IMR-90 (cell line): ENCODE measurements around the gene TIGIT. TPM values are rescaled to one million over a fixed set of nuclear protein-coding genes. Genes with fewer than 3 reads are reported as not detected.

Experiments
- ATAC-seq: fragments of 200-7000 bp; cut with Tn5 transposase; 2 replicates; pipeline ENCODE4 v1.9.1; 2020; ENCODE audit warnings: low read depth, mild to moderate bottlenecking, moderate library complexity
- BruUV-seq: library from RNA; stranded (reverse); fragments of 400-500 nt; replicated peaks from 2 replicates; lab custom pipeline; 2021; lab: Mats Ljungman, UMichigan
- CTCF ChIA-PET: fragments of 300-600 bp; formaldehyde crosslinking; extraction: SDS; loops from one replicate; lab custom pipeline; 2021; ENCODE audit warnings: antibody characterized with exemption; lab: Yijun Ruan, JAX
- POLR2A ChIA-PET: fragments of 300-600 bp; sonication (Branson Sonifier 250); formaldehyde crosslinking; loops from one replicate; lab custom pipeline; 2022; ENCODE audit warnings: antibody characterized with exemption; ENCODE audit not compliant: unreplicated experiment; lab: Charles Lee
- DNase-seq: peaks from one replicate; pipeline ENCODE4 v3.0.0; 2013
- H2AFZ ChIP-seq: replicated peaks from 2 replicates; pipeline ENCODE3; 2013; ENCODE audit warnings: low read length, mild to moderate bottlenecking; ENCODE audit not compliant: poor library complexity
- H2AK5ac ChIP-seq: 2 replicates; pipeline ENCODE4 v1.6.1; 2013; ENCODE audit warnings: low read depth, low read length, inconsistent platforms
- H2AK9ac ChIP-seq: replicated peaks from 2 replicates; pipeline ENCODE3; 2013; ENCODE audit warnings: mild to moderate bottlenecking, low read depth, low read length, moderate library complexity; ENCODE audit not compliant: poor library complexity
- H2BK120ac ChIP-seq: 2 replicates; pipeline ENCODE4 v1.6.1; 2013; ENCODE audit warnings: low read depth, low read length, inconsistent platforms
- H2BK15ac ChIP-seq: 3 replicates; pipeline ENCODE4 v1.6.1; 2013; ENCODE audit warnings: low read depth, low read length, inconsistent platforms
- H2BK20ac ChIP-seq: 2 replicates; pipeline ENCODE4 v1.6.1; 2013; ENCODE audit warnings: low read depth, mild to moderate bottlenecking, inconsistent platforms, low read length, moderate library complexity
- H2BK5ac ChIP-seq: 2 replicates; pipeline ENCODE4 v1.6.1; 2013; ENCODE audit warnings: mild to moderate bottlenecking, low read depth, low read length, inconsistent platforms; ENCODE audit not compliant: poor library complexity, severe bottlenecking
- H3K14ac ChIP-seq: replicated peaks from 2 replicates; pipeline ENCODE4 v1.6.1; 2013; ENCODE audit warnings: low read depth, low read length, inconsistent platforms
- H3K18ac ChIP-seq: 2 replicates; pipeline ENCODE4 v1.6.1; 2013; ENCODE audit warnings: low read depth, low read length, control low read depth
- H3K23ac ChIP-seq: 2 replicates; pipeline ENCODE4 v1.6.1; 2013; ENCODE audit warnings: low read depth, low read length, inconsistent platforms
- H3K27ac ChIP-seq: 2 replicates; pipeline ENCODE4 v1.5.1; 2013; ENCODE audit warnings: mild to moderate bottlenecking, control low read depth, low read length; ENCODE audit not compliant: insufficient read depth
- H3K27me3 ChIP-seq: 2 replicates; pipeline ENCODE4 v1.6.1; 2013; ENCODE audit warnings: low read length; ENCODE audit not compliant: control insufficient read depth, insufficient read depth
- H3K36me3 ChIP-seq: 2 replicates; pipeline ENCODE4 v1.6.1; 2013; ENCODE audit warnings: low read length, mixed read lengths; ENCODE audit not compliant: control insufficient read depth, insufficient read depth
- H3K4ac ChIP-seq: 2 replicates; pipeline ENCODE4 v1.6.1; 2013; ENCODE audit warnings: low read depth, low read length, inconsistent platforms
- H3K4me1 ChIP-seq: 2 replicates; pipeline ENCODE4 v1.6.1; 2013; ENCODE audit warnings: low read length, mixed read lengths; ENCODE audit not compliant: control insufficient read depth, insufficient read depth
- H3K4me2 ChIP-seq: 2 replicates; pipeline ENCODE4 v1.6.1; 2013; ENCODE audit warnings: low read depth, mild to moderate bottlenecking, control low read depth, low read length, moderate library complexity
- H3K4me3 ChIP-seq: 2 replicates; pipeline ENCODE4 v1.5.1; 2013; ENCODE audit warnings: low read depth, mild to moderate bottlenecking, control low read depth, low read length, moderate library complexity; ENCODE audit not compliant: insufficient read depth
- H3K56ac ChIP-seq: 2 replicates; pipeline ENCODE4 v1.6.1; 2013; ENCODE audit warnings: low read length, inconsistent platforms; ENCODE audit not compliant: insufficient read depth; ENCODE audit errors: extremely low read depth
- H3K79me1 ChIP-seq, 2 experiments: 2 replicates each; pipeline ENCODE4 v1.6.1; 2013; ENCODE audit warnings: low read length in 2 of 2, inconsistent platforms in 1 of 2, low read depth in 1 of 2
- H3K9ac ChIP-seq: 2 replicates; pipeline ENCODE4 v1.6.1; 2013; ENCODE audit warnings: low read depth, low read length, control low read depth
- H3K9me1 ChIP-seq: 2 replicates; pipeline ENCODE4 v1.6.1; 2013; ENCODE audit warnings: low read length, inconsistent platforms; ENCODE audit not compliant: insufficient read depth
- H3K9me3 ChIP-seq: 2 replicates; pipeline ENCODE4 v1.6.1; 2013; ENCODE audit warnings: low read length; ENCODE audit not compliant: control insufficient read depth, insufficient read depth
- H4K20me1 ChIP-seq: 2 replicates; pipeline ENCODE4 v1.6.1; 2013; ENCODE audit warnings: low read length, inconsistent platforms; ENCODE audit not compliant: insufficient read depth
- H4K5ac ChIP-seq: 2 replicates; pipeline ENCODE4 v1.6.1; 2013; ENCODE audit warnings: mild to moderate bottlenecking, low read depth, low read length, control low read depth
- H4K8ac ChIP-seq, 2 experiments: 2 replicates each; pipeline ENCODE4 v1.6.1; 2013; ENCODE audit warnings: low read depth in 2 of 2, low read length in 2 of 2, control low read depth in 1 of 2, inconsistent platforms in 1 of 2
- H4K91ac ChIP-seq: 2 replicates; pipeline ENCODE4 v1.6.1; 2013; ENCODE audit warnings: low read depth, low read length, inconsistent platforms; ENCODE audit not compliant: insufficient read depth
- BHLHE40 ChIP-seq: fragments of 150-350 bp; IDR thresholded peaks from 2 replicates; pipeline ENCODE4 v1.6.1; 2016; ENCODE audit warnings: mild to moderate bottlenecking, low read depth, low read length
- CEBPB ChIP-seq: IDR thresholded peaks from 2 replicates; pipeline ENCODE4 v1.6.1; 2012; ENCODE audit warnings: low read depth, low read length, improper control_type of control experiment
- CHD1 ChIP-seq: IDR thresholded peaks from 2 replicates; pipeline ENCODE4 v1.6.1; 2012; ENCODE audit warnings: low read depth, low read length, improper control_type of control experiment
- FOS ChIP-seq: fragments of 150-350 bp; IDR thresholded peaks from 2 replicates; pipeline ENCODE4 v1.6.1; 2016; ENCODE audit warnings: low read depth, low read length
- MAFK ChIP-seq: IDR thresholded peaks from 2 replicates; pipeline ENCODE4 v1.6.1; 2012; ENCODE audit warnings: low read depth, low read length, improper control_type of control experiment
- MAZ ChIP-seq: IDR thresholded peaks from 2 replicates; pipeline ENCODE4 v1.6.1; 2012; ENCODE audit warnings: low read depth, mild to moderate bottlenecking, low read length, improper control_type of control experiment, moderate library complexity, borderline replicate concordance
- MXI1 ChIP-seq: IDR thresholded peaks from 2 replicates; pipeline ENCODE4 v1.6.1; 2012; ENCODE audit warnings: low read depth, mild to moderate bottlenecking, low read length, moderate library complexity, borderline replicate concordance
- NFE2L2 ChIP-seq: fragments of 150-350 bp; IDR thresholded peaks from 2 replicates; pipeline ENCODE4 v1.6.1; 2016; ENCODE audit warnings: low read depth, mild to moderate bottlenecking, low read length
- POLR2A ChIP-seq: IDR thresholded peaks from 2 replicates; pipeline ENCODE4 v1.6.1; 2012; ENCODE audit warnings: mild to moderate bottlenecking, low read depth, low read length
- RAD21 ChIP-seq: IDR thresholded peaks from 2 replicates; pipeline ENCODE4 v1.6.1; 2012; ENCODE audit warnings: low read length, improper control_type of control experiment
- RCOR1 ChIP-seq: IDR thresholded peaks from 2 replicates; pipeline ENCODE4 v1.6.1; 2012; ENCODE audit warnings: mild to moderate bottlenecking, low read length, improper control_type of control experiment; ENCODE audit not compliant: insufficient replicate concordance
- RFX5 ChIP-seq: IDR thresholded peaks from 2 replicates; pipeline ENCODE4 v1.8.0; 2012; ENCODE audit warnings: low read depth, mild to moderate bottlenecking, low read length, moderate library complexity
- SMC3 ChIP-seq: fragments of 150-350 bp; IDR thresholded peaks from 2 replicates; pipeline ENCODE4 v1.6.1; 2016; ENCODE audit warnings: low read depth, mild to moderate bottlenecking, antibody characterized with exemption, low read length, moderate library complexity
- WGBS, 2 experiments: methylation state at CpG; one replicate each; pipeline versions ENCODE4 v1.1.5 to v1.1.7; 2013; ENCODE audit warnings: missing lambda C conversion rate in 2 of 2; ENCODE audit not compliant: insufficient read length in 1 of 2; ENCODE audit errors: extremely low coverage in 2 of 2; 5-methylcytosine and 5-hydroxymethylcytosine counted together
- dilution Hi-C: fragments of 300-500 bp; cut with HindIII; formaldehyde crosslinking; loops from one replicate; pipeline ENCODE4 v1.14.3; 2018; ENCODE audit warnings: low sequenced_read_pairs; ENCODE audit not compliant: unreplicated experiment
- in situ Hi-C: fragments of 300-500 bp; cut with MboI; formaldehyde crosslinking; loops from 3 replicates; pipeline ENCODE4 v1.14.3; 2019; ENCODE audit warnings: low sequenced_read_pairs, inconsistent platforms, mixed read lengths
- intact Hi-C: fragments of 100-400 bp; cut with micrococcal nuclease; formaldehyde crosslinking; loops from 2 replicates; pipeline ENCODE4 v1.10.0; 2022
- polyA plus RNA-seq, 3 experiments: library from polyadenylated mRNA; depleted of rRNA; stranded (reverse); fragments of >200 nt; gene quantifications; 2 replicates each; pipeline ENCODE4 v1.2.3, GENCODE V29; 2012; ENCODE audit warnings: low replicate concordance in 1 of 3
- total RNA-seq: library from RNA; depleted of rRNA; stranded (reverse); fragments of >200 nt; gene quantifications from 2 replicates; pipeline ENCODE4 v1.2.3, GENCODE V29; 2012
- TF ChIP-seq, protein P1 (sequence below): fragments of 150-350 bp; IDR thresholded peaks from 2 replicates; pipeline ENCODE4 v1.6.1; 2016; ENCODE audit warnings: low read depth, mild to moderate bottlenecking, low read length, moderate library complexity, borderline replicate concordance
- TF ChIP-seq, protein P2 (sequence below): fragments of 150-350 bp; IDR thresholded peaks from 2 replicates; pipeline ENCODE4 v1.6.1; 2017; ENCODE audit warnings: mild to moderate bottlenecking, antibody characterized with exemption, low read length, low read depth

Gene TIGIT
- total and polyA plus RNA-seq, 2 of the 4 experiments (the other 2 are of a cell fraction), result not detected

DNA sequence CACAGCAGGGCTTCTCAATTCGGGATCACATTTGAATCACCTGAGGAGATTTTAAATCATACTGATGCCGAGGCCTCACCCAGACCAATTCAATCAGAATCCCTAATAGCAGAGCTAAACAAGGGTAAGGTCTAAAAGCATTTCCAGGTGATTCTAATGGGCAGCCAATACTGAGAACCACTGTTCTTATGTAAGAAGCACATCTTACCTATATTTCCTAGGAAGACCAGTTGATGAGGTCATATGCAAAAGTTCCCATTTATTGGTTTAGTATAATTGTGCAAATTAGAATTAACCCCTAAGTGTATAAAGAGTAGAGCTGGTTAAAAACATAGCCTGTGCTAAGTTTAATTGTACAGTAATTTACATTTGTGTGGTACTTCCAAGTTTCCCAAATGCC lies 2.1 kb downstream of the TIGIT start:
- POLR2A ChIA-PET, result no interaction called here

More for the DNA sequence above, 2.1 kb downstream of the TIGIT start:
- H4K20me1 ChIP-seq, result no peaks in the 10 kb centered on the region
- H3K23ac ChIP-seq, result no peak overlapping the region
- no peak overlapping the region for H3K27ac ChIP-seq
- dilution Hi-C loops (no loop called here), in situ Hi-C loops (no loop called here), intact Hi-C loops (no loop called here)
- no peak overlapping the region for H3K18ac ChIP-seq
- no peak overlapping the region for H2AFZ ChIP-seq
- peaks cover 2% of the 10 kb centered on the region; the same call in 1 of the 2 replicates for H3K9me1 ChIP-seq
- no peak overlapping the region for H4K91ac ChIP-seq
- CTCF ChIA-PET, result no interaction called here
- no peaks in the 10 kb centered on the region for H3K79me1 ChIP-seq
- H2BK20ac ChIP-seq, result no peak overlapping the region
- no peak overlapping the region for H2BK120ac ChIP-seq
- H2AK9ac ChIP-seq, result no peak overlapping the region
- WGBS, 2 experiments, result no CpG with 5 or more reads among the region's 2 CpGs
- no peaks in the 10 kb centered on the region for H3K4me1 ChIP-seq
- no peak overlapping the region for H4K8ac ChIP-seq
- no peaks in the 10 kb centered on the region for H3K36me3 ChIP-seq
- H2BK5ac ChIP-seq, result no peak overlapping the region
- H3K4ac ChIP-seq, result no peak overlapping the region
- no peak for DNase-seq
- no peak for ATAC-seq
- TF ChIP-seq POLR2A (no peak), MAZ (no peak), MAFK (no peak), BHLHE40 (no peak), RCOR1 (no peak), CEBPB (no peak), RFX5 (no peak), CHD1 (no peak), NFE2L2 (no peak), SMC3 (no peak), RAD21 (no peak), FOS (no peak), MXI1 (no peak)
- TF ChIP-seq, protein P1, sequence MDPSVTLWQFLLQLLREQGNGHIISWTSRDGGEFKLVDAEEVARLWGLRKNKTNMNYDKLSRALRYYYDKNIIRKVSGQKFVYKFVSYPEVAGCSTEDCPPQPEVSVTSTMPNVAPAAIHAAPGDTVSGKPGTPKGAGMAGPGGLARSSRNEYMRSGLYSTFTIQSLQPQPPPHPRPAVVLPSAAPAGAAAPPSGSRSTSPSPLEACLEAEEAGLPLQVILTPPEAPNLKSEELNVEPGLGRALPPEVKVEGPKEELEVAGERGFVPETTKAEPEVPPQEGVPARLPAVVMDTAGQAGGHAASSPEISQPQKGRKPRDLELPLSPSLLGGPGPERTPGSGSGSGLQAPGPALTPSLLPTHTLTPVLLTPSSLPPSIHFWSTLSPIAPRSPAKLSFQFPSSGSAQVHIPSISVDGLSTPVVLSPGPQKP, result no peak
- TF ChIP-seq, protein P2, sequence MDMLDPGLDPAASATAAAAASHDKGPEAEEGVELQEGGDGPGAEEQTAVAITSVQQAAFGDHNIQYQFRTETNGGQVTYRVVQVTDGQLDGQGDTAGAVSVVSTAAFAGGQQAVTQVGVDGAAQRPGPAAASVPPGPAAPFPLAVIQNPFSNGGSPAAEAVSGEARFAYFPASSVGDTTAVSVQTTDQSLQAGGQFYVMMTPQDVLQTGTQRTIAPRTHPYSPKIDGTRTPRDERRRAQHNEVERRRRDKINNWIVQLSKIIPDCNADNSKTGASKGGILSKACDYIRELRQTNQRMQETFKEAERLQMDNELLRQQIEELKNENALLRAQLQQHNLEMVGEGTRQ, result no peak
- no peak overlapping the region for H2BK15ac ChIP-seq
- H4K5ac ChIP-seq, result no peak overlapping the region
- H2AK5ac ChIP-seq, result no peak overlapping the region
- H3K9me3 ChIP-seq, result no peaks in the 10 kb centered on the region
- no peak overlapping the region for H3K4me3 ChIP-seq
- H3K14ac ChIP-seq, result no peak overlapping the region
- no peak overlapping the region for H3K56ac ChIP-seq
- H3K4me2 ChIP-seq, result no peak overlapping the region
- BruUV-seq, result no TSS peak
- H3K9ac ChIP-seq, result no peak overlapping the region
- H3K27me3 ChIP-seq, result peaks cover 14% of the 10 kb centered on the region
